Activated CD8-positive, alpha-beta memory T cell treated with anti-CD3 and anti-CD28 coated beads for 36 hours (primary cell): ENCODE results near the gene TGFB1. TPM values are rescaled to one million over a fixed set of nuclear protein-coding genes. Genes with fewer than 3 reads are reported as not detected.
"Not testable (repeated sequence)": the region's sequence is repeated elsewhere in the genome, so short reads cannot be mapped to it uniquely, and the experiment has no call there.

ENCODE experiments used
- CTCF ChIA-PET: fragments of 350-600 bp; sonication (Branson Sonifier 250); formaldehyde crosslinking; loops from one replicate; lab custom pipeline; 2021; ENCODE audit warnings: antibody characterized with exemption; lab: Charles Lee
- POLR2A ChIA-PET: fragments of 350-600 bp; sonication (Branson Sonifier 250); formaldehyde crosslinking; loops from one replicate; lab custom pipeline; 2021; ENCODE audit warnings: antibody characterized with exemption; lab: Charles Lee
- total RNA-seq, 2 experiments: library from RNA; stranded (reverse); gene quantifications; one replicate each; pipeline ENCODE4 v1.2.3, GENCODE V29; 2021

The TGFB1 gene
- total RNA-seq, 2 experiments from 2014 or later = 148 to 150 TPM

GRCh38 chr19:41354343-41354953 lies 726 bp upstream of the TGFB1 start:
- POLR2A ChIA-PET = no interaction called here
- CTCF ChIA-PET = interaction anchor here (0.8 to 1.4 kb wide), 4 partner anchors 9 to 150 kb away, joined by 3 to 4 read pairs (median 4); partner anchors contain the start of gene B9D2

GRCh38 chr19:41352609-41353465 lies 885 bp downstream of the TGFB1 start:
- POLR2A ChIA-PET = interaction anchor here (0.5 to 3.2 kb wide), 9 partner anchors 11 to 932 kb away, joined by 3 to 31 read pairs (median 6); partner anchors contain the start of genes B9D2 and HNRNPUL1
- CTCF ChIA-PET = interaction anchor here (0.8 to 3.0 kb wide), 6 partner anchors 11 to 89 kb away, joined by 3 to 22 read pairs (median 16); partner anchors contain the start of genes B9D2 and HNRNPUL1

- POLR2A ChIA-PET = interaction anchor here (0.6 to 3.2 kb wide), 9 partner anchors 11 to 931 kb away, joined by 3 to 31 read pairs (median 7); partner anchors contain the start of genes B9D2 and HNRNPUL1
- CTCF ChIA-PET = interaction anchor here (0.8 to 3.0 kb wide), 6 partner anchors 11 to 89 kb away, joined by 3 to 22 read pairs (median 16); partner anchors contain the start of genes B9D2 and HNRNPUL1
Observed at GRCh38 chr19:41352279-41352608, 1.5 kb downstream of the TGFB1 start.

GRCh38 chr19:41351339-41352245 lies 2.1 kb downstream of the TGFB1 start:
- ChIA-PET CTCF (interaction anchor here (0.7 to 3.0 kb wide), 8 partner anchors 11 to 97 kb away, joined by 3 to 22 read pairs (median 10); partner anchors contain the start of genes B9D2 and HNRNPUL1), POLR2A (interaction anchor here (0.5 to 3.2 kb wide), 14 partner anchors 12 to 1920 kb away, joined by 3 to 31 read pairs (median 6); partner anchors contain the start of genes B9D2, CCDC97 and HNRNPUL1)

GRCh38 chr19:41350735-41351338 lies 2.9 kb downstream of the TGFB1 start:
- POLR2A ChIA-PET = interaction anchor here (0.6 to 3.2 kb wide), 11 partner anchors 12 to 198 kb away, joined by 3 to 31 read pairs (median 6); partner anchors contain the start of genes B9D2, CCDC97 and HNRNPUL1

GRCh38 chr19:41346916-41347315 lies 6.8 kb downstream of the TGFB1 start:
- POLR2A ChIA-PET = interaction anchor here (0.6 kb wide), 1 partner anchor 11 kb away, joined by 7 read pairs; no protein-coding TSS in a partner anchor
- CTCF ChIA-PET = not testable (repeated sequence)

More at GRCh38 chr19:41350735-41351338, 2.9 kb downstream of the TGFB1 start:
- CTCF ChIA-PET = interaction anchor here (0.6 to 3.0 kb wide), 8 partner anchors 10 to 98 kb away, joined by 3 to 22 read pairs (median 10); partner anchors contain the start of genes B9D2 and HNRNPUL1

- POLR2A ChIA-PET = no interaction called here
- CTCF ChIA-PET = interaction anchor here (0.7 kb wide), 1 partner anchor 17 kb away, joined by 3 read pairs; no protein-coding TSS in a partner anchor
Observed at GRCh38 chr19:41344162-41344561, 9.6 kb downstream of the TGFB1 start.

- ChIA-PET CTCF (interaction anchor here (0.7 to 1.2 kb wide), 4 partner anchors 11 to 520 kb away, joined by 3 read pairs; no protein-coding TSS in a partner anchor), POLR2A (interaction anchor here (0.6 kb wide), 1 partner anchor 12 kb away, joined by 4 read pairs; no protein-coding TSS in a partner anchor)
Observed at GRCh38 chr19:41341669-41342490, 11.8 kb downstream of the TGFB1 start.

- ChIA-PET CTCF (no interaction called here), POLR2A (no interaction called here)
Observed at GRCh38 chr19:41339936-41340335, 13.8 kb downstream of the TGFB1 start.

- ChIA-PET CTCF (no interaction called here), POLR2A (interaction anchor here (1.8 kb wide), 1 partner anchor 16 kb away, joined by 6 read pairs; no protein-coding TSS in a partner anchor)
Observed at GRCh38 chr19:41335467-41335866, 18.3 kb downstream of the TGFB1 start.

- ChIA-PET CTCF (interaction anchor here (0.9 kb wide), 1 partner anchor 236 kb away, joined by 3 read pairs; no protein-coding TSS in a partner anchor), POLR2A (interaction anchor here (1.8 kb wide), 1 partner anchor 17 kb away, joined by 6 read pairs; no protein-coding TSS in a partner anchor)
Observed at GRCh38 chr19:41334793-41335192, 18.9 kb downstream of the TGFB1 start.

GRCh38 chr19:41332468-41332867 lies 21.3 kb downstream of the TGFB1 start:
- POLR2A ChIA-PET = no interaction called here

GRCh38 chr19:41332000-41332399 lies 21.7 kb downstream of the TGFB1 start:
- ChIA-PET POLR2A (no interaction called here), CTCF (no interaction called here)

More at GRCh38 chr19:41332468-41332867, 21.3 kb downstream of the TGFB1 start:
- CTCF ChIA-PET = interaction anchor here (0.6 kb wide), 1 partner anchor 16 kb away, joined by 3 read pairs; no protein-coding TSS in a partner anchor

GRCh38 chr19:41330946-41331678 lies 22.6 kb downstream of the TGFB1 start:
- POLR2A ChIA-PET = interaction anchor here (0.6 kb wide), 2 partner anchors 28 to 1813 kb away, joined by 3 to 4 read pairs; no protein-coding TSS in a partner anchor
- CTCF ChIA-PET = interaction anchor here (0.6 kb wide), 1 partner anchor 105 kb away, joined by 3 read pairs; no protein-coding TSS in a partner anchor

GRCh38 chr19:41330481-41330880 lies 23.2 kb downstream of the TGFB1 start:
- ChIA-PET POLR2A (interaction anchor here (0.6 kb wide), 2 partner anchors 16 to 28 kb away, joined by 3 to 7 read pairs; no protein-coding TSS in a partner anchor), CTCF (no interaction called here)
